ENCODE results near the gene HLCS. TPM values are rescaled to one million over a fixed set of nuclear protein-coding genes. Genes with fewer than 3 reads are reported as not detected.

The HLCS gene
- polyA plus RNA-seq, 1 experiment: 22.3 TPM

DNA sequence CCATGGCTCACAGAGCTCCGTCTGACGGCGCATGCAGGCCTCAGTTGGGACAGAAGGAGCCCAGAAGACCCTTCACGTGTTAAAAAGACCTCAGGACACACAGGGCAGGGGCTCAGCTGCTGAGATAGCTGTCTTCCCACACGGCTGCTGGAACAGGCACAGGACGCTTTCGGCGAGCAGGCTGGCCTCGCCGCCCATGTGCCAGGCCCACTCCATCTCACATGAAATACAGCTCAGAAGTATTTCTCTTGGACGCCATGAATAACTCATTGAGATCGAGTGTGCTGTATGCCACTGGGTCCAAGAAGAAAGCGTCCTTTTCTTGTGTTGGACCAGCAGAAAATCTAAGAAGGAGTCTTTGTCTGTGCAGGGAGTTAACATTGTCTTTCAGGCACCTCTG lies 198.0 kb downstream of the HLCS start:
- ChIA-PET POLR2A (no interaction called here), CTCF (interaction anchor here (1.0 to 1.4 kb wide), 2 partner anchors 86 to 149 kb away, joined by 3 read pairs; no protein-coding TSS in a partner anchor)
- H3K27ac ChIP-seq (ENCODE audit: low read depth, low read length): no peak overlapping the region
- H3K9me3 ChIP-seq (ENCODE audit: control insufficient read depth, insufficient read depth, low read length): no peaks in the 10 kb centered on the region; the same call in 1 of the 2 replicates
- TF ChIP-seq, protein P1, sequence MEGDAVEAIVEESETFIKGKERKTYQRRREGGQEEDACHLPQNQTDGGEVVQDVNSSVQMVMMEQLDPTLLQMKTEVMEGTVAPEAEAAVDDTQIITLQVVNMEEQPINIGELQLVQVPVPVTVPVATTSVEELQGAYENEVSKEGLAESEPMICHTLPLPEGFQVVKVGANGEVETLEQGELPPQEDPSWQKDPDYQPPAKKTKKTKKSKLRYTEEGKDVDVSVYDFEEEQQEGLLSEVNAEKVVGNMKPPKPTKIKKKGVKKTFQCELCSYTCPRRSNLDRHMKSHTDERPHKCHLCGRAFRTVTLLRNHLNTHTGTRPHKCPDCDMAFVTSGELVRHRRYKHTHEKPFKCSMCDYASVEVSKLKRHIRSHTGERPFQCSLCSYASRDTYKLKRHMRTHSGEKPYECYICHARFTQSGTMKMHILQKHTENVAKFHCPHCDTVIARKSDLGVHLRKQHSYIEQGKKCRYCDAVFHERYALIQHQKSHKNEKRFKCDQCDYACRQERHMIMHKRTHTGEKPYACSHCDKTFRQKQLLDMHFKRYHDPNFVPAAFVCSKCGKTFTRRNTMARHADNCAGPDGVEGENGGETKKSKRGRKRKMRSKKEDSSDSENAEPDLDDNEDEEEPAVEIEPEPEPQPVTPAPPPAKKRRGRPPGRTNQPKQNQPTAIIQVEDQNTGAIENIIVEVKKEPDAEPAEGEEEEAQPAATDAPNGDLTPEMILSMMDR (IDR thresholded peaks at IDR 0.05; ENCODE audit: low read depth, low read length): no peak
- H3K27me3 ChIP-seq (ENCODE audit: control insufficient read depth, insufficient read depth, low read length): peaks cover 2% of the 10 kb centered on the region
- no peak overlapping the region for H3K4me3 ChIP-seq (ENCODE audit: low read depth, low read length)
- DNase-seq (ENCODE audit: low read depth, low spot score): no peak

DNA sequence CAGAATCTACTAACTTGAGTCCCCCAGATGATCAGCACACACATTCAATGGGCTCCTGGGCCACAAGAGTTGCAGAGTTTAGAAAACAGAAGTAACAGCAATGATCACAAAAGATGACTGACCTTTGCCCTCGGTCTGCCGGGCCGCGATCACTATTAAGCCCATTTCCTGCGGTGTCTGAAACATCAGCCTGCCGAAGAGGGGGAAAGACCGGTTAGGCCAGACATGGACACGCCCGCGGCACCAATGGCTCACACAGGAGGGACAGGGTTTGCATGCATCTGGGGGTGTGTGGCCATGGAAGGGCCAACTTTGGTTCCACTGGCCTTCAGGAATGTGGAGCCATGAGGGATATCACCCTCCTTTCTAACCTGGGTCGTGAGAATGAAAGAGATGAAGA lies 199.4 kb downstream of the HLCS start:
- POLR2A ChIA-PET: no interaction called here
- no peak for DNase-seq (ENCODE audit: low read depth, low spot score)

DNA sequence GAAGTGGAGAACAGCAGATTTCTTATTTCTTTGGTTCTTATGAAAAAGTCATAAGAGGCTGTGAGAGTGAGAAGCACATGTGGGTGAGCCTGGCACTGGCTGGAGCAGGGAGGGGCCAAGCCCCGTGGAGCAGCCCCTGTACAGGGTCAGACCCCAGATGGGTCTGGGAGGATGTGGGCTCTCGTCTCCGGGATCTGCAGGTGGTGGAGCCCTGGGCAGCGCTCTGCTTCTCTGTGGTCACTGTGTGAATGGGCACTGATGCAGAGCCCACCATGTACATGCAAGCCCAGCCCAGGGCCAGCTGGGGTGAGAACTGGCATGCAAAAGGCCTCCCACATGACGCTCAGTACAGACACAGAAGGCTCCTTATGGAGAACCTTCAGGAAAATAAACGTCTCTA lies 200.0 kb downstream of the HLCS start:
- Histone ChIP-seq H3K4me3 (ENCODE audit: low read depth, low read length) (no peak overlapping the region), H3K27me3 (ENCODE audit: control insufficient read depth, insufficient read depth, low read length) (peaks cover 2% of the 10 kb centered on the region), H3K27ac (ENCODE audit: low read depth, low read length) (no peak overlapping the region), H3K9me3 (ENCODE audit: control insufficient read depth, insufficient read depth, low read length) (no peaks in the 10 kb centered on the region; the same call in 1 of the 2 replicates)
- POLR2A ChIA-PET: no interaction called here
- TF ChIP-seq, protein P1 (IDR thresholded peaks at IDR 0.05; ENCODE audit: low read depth, low read length): no peak
- CTCF ChIA-PET: no interaction called here
- no peak for DNase-seq (ENCODE audit: low read depth, low spot score)

More for the DNA sequence above, 199.4 kb downstream of the HLCS start:
- CTCF ChIA-PET: no interaction called here
- TF ChIP-seq, protein P1 (IDR thresholded peaks at IDR 0.05; ENCODE audit: low read depth, low read length): no peak
- Histone ChIP-seq H3K4me3 (ENCODE audit: low read depth, low read length) (no peak overlapping the region), H3K27ac (ENCODE audit: low read depth, low read length) (no peak overlapping the region), H3K9me3 (ENCODE audit: control insufficient read depth, insufficient read depth, low read length) (no peaks in the 10 kb centered on the region; the same call in 1 of the 2 replicates), H3K27me3 (ENCODE audit: control insufficient read depth, insufficient read depth, low read length) (peaks cover 2% of the 10 kb centered on the region)

DNA sequence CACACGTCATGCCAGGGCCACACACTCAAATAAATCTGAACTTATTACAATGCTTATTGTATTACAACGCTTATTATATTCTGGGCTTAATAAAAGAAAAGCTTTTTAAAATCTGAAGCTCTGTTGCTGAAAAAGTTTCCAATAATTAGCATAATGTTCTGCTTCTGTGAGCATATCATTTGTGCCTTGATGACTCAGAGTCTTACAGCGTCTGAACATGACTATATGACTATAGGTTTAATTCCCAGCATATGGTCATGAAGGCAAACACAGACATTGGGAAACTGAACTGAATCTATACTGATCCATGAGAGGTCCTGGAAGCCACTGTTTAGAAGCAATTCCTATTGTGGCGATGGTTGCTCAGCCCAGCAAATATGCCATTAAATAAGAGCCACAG lies 201.2 kb downstream of the HLCS start:
- POLR2A ChIA-PET: no interaction called here

DNA sequence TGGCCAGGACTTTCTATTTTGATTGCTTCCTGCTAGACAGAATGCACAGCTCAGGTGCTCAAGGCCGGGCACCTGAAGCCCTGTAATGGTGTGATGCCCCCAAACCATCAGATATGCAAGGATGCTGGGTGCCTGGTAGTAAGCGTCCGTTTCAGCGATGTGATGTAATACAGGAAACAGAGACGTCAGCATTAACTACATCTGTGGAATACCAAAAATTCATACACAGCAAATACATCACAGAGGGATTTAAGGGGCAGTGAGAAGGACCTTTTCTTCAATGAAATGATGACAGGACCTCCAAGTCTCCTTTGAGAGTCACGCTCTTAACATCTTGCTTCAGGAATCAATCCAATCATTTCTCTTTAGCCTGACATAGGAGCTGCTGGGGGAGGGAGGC lies 203.2 kb downstream of the HLCS start:
- DNase-seq (ENCODE audit: low read depth, low spot score): no peak
- ChIA-PET CTCF (interaction anchor here (1.3 kb wide), 1 partner anchor 16 kb away, joined by 3 read pairs; no protein-coding TSS in a partner anchor), POLR2A (no interaction called here)
- Histone ChIP-seq H3K9me3 (ENCODE audit: control insufficient read depth, insufficient read depth, low read length) (no peaks in the 10 kb centered on the region; the same call in 1 of the 2 replicates), H3K4me3 (ENCODE audit: low read depth, low read length) (no peak overlapping the region), H3K27ac (ENCODE audit: low read depth, low read length) (no peak overlapping the region), H3K27me3 (ENCODE audit: control insufficient read depth, insufficient read depth, low read length) (no peaks in the 10 kb centered on the region)
- TF ChIP-seq, protein P1 (IDR thresholded peaks at IDR 0.05; ENCODE audit: low read depth, low read length): no peak

More for the DNA sequence above, 201.2 kb downstream of the HLCS start:
- TF ChIP-seq, protein P1 (IDR thresholded peaks at IDR 0.05; ENCODE audit: low read depth, low read length): no peak
- no peak overlapping the region for H3K4me3 ChIP-seq (ENCODE audit: low read depth, low read length)
- H3K27me3 ChIP-seq (ENCODE audit: control insufficient read depth, insufficient read depth, low read length): peaks cover 2% of the 10 kb centered on the region
- no peaks in the 10 kb centered on the region; the same call in 1 of the 2 replicates for H3K9me3 ChIP-seq (ENCODE audit: control insufficient read depth, insufficient read depth, low read length)
- H3K27ac ChIP-seq (ENCODE audit: low read depth, low read length): no peak overlapping the region
- CTCF ChIA-PET: no interaction called here
- no peak for DNase-seq (ENCODE audit: low read depth, low spot score)
